SH-SY5Y (cell line): ENCODE data around the gene ADAMTSL3.

ENCODE experiments used
- GATA2 ChIP-seq: IDR thresholded peaks from 2 replicates; pipeline ENCODE4 v1.6.1; 2011; ENCODE audit warnings: mild to moderate bottlenecking, low read depth, low read length
- GATA3 ChIP-seq: IDR thresholded peaks from 2 replicates; pipeline ENCODE4 v1.6.1; 2011; ENCODE audit warnings: low read depth, mild to moderate bottlenecking, low read length, moderate library complexity

GRCh38 chr15:83612226-83612625 lies 41.7 kb upstream of the ADAMTSL3 start:
- TF ChIP-seq GATA3 (no peak), GATA2 (no peak)
